ENCODE results near the gene ANKRD17.
A peak's percentile ranks its signal among the peaks of the same experiment; 100 is the strongest.
"Not testable (repeated sequence)": the region's sequence is repeated elsewhere in the genome, so short reads cannot be mapped to it uniquely, and the experiment has no call there.

The ANKRD17 gene

DNA sequence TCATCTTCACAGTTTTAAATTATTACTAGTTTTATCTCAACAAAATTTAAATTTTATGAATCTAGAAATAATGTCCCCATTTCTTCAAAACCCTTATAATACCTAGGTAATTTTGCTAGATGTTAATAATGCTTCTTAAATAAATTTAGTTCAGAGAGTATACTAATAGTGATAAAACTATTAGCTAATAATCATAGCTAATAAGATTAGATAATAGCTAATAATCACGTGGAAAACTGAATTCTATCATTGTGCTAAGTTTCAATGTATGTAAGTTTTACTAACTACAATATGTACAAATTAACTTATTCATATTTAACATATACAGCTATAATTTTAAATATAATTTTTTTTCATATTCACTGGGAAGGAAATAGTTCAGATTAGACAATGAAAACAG lies 10.2 kb downstream of the ANKRD17 start:
- no peak for DNase-seq (ENCODE audit: low read depth in 2 of 2)

DNA sequence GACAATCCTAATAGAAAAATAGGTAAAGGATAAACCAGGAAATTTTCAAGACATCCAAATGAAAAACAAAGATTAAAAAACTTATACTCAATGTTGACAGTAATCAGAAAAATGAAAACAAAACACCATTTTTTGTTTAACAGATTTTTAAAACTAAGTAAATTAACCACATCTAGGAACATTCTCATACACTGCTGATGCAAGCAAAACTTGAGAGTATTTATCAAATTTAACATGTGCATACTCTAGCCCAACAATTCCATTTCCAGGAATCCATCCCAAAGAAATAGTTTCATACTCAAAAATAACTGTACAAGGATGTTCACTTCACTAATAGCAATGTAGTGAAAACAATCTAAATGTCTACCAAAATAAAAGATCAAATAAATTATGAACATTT lies 11.5 kb downstream of the ANKRD17 start:
- DNase-seq (ENCODE audit: low read depth in 2 of 2): no peak

DNA sequence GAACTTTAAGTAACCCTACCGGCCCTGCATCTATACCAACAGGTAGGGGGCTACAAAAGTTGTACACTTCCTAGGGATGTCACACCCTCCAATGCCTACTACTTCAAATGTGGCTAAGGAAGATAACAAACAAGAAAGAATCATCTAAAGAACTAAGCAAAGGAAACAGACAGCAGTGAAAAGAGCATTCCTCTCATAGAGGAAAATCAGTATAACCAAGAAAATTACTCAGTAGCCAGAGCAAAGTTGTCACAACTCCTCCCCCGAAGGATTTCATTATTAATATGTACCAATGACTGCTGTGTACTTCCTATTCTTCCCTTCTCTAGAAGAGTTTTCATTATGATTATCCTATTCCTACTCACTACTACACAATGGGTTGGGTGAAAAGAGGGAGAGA lies 12.6 kb downstream of the ANKRD17 start:
- no peak for DNase-seq (ENCODE audit: low read depth in 2 of 2)

DNA sequence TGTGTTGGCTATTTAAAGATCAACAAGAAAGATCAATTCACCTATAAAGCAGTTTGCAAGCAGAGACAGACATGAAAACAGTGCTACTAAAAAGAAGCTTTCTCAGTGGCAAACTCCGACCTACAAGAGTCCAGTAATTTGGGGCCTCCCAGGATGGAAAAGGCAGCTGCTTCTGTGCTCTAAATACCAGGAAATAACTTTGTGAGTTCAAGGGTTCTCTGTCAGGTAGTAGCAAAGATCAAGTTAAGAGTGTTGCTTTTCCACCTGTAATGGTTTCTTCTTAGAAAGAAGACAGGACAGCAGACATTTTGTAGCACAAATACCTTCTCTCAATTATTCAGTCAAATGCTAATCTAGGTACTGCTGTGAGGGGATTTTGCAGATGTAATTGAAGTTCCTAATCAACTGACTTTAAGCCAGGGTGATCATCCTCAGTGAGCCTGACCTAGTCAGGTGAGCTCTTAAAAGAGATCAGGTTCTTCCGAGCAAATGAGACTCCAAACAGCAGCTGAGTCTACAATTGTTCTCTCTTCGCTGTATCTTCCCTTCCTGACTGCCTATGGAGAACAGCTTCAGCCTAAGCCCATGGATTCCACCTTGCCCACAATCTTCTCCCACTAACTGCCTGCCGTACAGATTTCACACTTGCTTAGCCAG lies 13.5 kb downstream of the ANKRD17 start:
- DNase-seq (ENCODE audit: low read depth in 2 of 2): no peak

DNA sequence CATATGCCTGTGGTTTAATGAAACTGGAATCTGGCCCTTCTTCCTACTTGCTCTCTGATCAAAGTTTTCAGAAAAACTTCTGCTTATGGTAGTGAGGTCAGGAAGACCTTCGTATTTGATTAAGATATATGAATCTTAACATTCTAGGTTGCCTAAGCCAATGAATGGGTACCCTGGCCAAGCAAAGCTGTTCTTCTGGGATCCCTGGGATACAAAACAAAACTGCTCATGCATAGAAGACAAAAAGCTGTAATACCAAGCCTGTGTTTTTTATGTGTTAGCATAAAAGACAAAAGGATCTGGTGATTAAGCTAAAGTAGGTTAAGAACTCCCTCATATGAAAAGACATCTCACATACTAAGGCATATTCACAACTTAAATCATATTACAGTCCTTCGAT lies 21.6 kb downstream of the ANKRD17 start:
- no peak for DNase-seq (ENCODE audit: low read depth in 2 of 2)

DNA sequence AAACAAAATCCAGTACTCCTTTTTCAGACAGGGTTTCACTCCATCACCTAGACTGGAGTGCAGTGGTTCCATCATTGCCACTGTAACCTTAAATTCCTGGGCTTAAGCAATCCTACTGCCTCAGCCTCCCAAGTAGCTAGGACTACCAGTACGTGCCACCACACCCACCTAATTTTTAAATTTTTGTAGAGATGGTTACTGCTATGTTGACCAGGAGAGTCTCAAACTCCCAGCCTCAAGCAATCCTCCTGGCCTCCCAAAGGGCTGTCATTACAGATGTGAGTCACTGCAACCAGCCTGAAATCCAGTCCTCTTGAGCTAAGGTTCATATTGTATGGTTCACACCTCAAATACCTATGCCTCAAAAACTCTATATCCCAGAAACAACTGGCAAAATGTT lies 22.4 kb downstream of the ANKRD17 start:
- no peak for DNase-seq (ENCODE audit: low read depth in 2 of 2)

DNA sequence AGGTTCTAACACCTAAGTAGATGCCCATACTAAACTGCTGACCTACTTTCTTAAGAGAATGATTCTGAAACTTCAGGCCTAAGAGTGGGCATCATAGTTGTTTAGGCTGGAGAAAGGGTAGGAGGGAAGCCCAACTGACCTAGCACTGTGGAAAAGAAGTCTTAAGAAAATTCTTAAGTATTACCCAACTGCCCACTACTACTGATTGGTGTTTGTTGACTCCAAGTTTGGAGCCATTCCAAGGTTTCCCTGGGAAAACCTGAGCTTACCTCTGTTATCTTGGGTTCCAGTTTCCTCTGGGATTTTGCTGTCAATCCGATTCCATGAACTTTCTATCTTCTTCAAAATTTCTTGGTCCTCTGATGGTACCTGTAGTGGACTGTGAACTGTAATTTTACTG lies 23.9 kb downstream of the ANKRD17 start:
- no peak for DNase-seq (ENCODE audit: low read depth in 2 of 2)

DNA sequence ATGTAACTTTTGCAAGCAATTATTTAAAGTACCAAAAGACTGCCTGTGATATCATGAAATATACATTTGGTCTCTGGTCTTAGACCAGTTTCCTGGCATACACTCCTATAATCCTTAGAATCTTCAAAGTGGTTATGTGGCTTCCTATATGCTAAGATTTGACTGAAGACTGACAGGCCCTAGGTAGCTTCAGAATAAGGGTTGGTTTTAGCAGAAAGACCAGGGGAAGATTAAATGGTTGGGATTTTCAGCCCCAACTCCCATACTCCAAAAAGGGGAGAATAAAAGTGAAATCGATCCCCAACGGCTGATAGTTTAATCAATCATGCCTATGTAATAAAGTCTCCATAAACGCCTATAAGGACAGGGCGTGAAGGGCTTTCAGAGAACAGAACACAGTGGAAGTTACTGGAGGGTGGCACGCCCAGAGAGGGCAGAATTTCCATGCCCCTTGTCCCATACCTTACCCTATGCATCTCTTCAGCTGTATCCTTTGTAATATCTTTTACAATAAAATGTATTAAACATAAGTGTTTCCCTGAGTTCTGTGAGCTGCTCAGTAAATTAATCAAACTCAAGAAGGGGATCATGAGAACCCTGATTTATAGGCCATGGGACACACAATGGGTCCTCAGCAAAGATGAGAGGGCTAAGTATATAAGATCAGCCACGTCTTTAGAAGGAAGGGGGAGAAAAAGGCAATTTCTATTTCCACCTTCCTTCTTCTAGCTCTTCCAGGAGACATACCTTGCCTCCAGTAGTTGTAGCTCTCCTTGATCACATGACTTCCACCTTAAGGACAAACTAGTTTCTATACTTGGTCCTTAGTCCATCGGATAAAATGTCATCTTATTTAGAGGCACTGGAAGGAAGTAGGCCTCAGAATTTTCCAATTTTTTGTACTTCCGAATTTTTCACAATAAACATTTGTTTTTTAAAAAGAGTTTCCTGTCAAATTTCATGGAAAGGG lies 26.8 kb downstream of the ANKRD17 start:
- no peak for DNase-seq (ENCODE audit: low read depth in 2 of 2)

GRCh38 chr4:73230865-73231517 lies 27.6 kb downstream of the ANKRD17 start:
- no peak for DNase-seq (ENCODE audit: low read depth in 2 of 2)

DNA sequence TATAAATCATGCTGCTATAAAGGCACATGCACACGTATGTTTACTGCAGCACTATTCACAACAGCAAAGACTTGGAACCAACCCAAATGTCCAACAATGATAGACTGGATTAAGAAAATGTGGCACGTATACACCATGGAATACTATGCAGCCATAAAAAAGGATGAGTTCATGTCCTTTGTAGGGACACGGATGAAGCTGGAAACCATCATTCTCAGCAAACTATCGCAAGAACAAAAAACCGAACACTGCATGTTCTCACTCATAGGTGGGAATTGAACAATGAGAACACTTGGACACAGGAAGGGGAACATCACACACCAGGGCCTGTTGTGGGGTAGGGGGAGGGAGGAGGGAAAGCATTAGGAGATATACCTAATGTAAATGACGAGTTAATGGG lies 29.8 kb downstream of the ANKRD17 start:
- DNase-seq (ENCODE audit: low read depth in 2 of 2): not testable (repeated sequence)

- DNase-seq (ENCODE audit: low read depth in 2 of 2): no peak
These were observed 33.7 kb downstream of the ANKRD17 start for GRCh38 chr4:73224886-73225285.

- no peak for DNase-seq (ENCODE audit: low read depth in 2 of 2)
These were observed 35.3 kb downstream of the ANKRD17 start for GRCh38 chr4:73223258-73223650.

- DNase-seq (ENCODE audit: low read depth in 2 of 2): peak in 1 of 2 donors; percentile 36
These were observed 35.9 kb downstream of the ANKRD17 start for GRCh38 chr4:73222466-73223257.

- DNase-seq (ENCODE audit: low read depth in 2 of 2): no peak
These were observed 36.9 kb downstream of the ANKRD17 start for GRCh38 chr4:73221734-73222133.

- no peak for DNase-seq (ENCODE audit: low read depth in 2 of 2)
These were observed 37.8 kb downstream of the ANKRD17 start for GRCh38 chr4:73220815-73221214.

- DNase-seq (ENCODE audit: low read depth in 2 of 2): no peak
These were observed 44.5 kb downstream of the ANKRD17 start for GRCh38 chr4:73213916-73214653.

GRCh38 chr4:73212982-73213730 lies 45.4 kb downstream of the ANKRD17 start:
- DNase-seq (ENCODE audit: low read depth in 2 of 2): no peak

DNA sequence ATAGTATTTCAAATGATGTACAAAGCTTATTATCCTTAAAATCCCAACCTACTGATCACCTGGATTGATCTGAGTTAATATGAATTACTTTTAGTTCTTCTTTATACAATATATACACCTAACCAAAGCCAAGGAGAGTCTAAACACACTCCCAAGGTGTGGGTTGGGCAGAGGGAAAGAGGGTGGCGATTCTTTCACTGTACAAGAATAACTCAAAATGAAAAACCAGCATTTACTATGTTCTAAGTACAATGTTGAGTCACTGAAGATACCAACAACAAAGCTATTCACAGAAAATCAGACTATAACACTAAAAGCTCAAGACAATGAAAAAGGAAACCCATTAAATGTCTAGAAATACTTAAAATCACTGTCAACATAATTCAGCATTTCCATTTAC lies 46.6 kb downstream of the ANKRD17 start:
- DNase-seq (ENCODE audit: low read depth in 2 of 2): no peak

DNA sequence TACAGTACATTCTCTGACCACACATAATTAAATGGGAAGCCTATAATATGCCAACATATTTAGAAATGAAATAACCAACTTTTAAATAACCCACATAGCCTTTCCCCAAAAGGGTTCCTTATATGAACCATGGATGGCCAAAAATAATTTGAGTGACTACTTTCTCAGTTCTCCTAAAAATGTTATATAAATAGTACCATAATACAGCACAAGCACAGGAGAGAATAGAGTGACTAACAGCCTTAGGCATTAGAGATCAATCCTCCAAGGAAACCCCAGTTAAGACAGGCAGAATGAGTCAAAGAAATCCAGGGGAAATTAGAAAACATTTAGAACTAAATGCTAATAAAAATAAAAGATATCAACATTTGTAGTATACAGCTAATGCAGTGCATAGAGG lies 50.2 kb downstream of the ANKRD17 start:
- no peak for DNase-seq (ENCODE audit: low read depth in 2 of 2)

- no peak for DNase-seq (ENCODE audit: low read depth in 2 of 2)
These were observed 52.4 kb downstream of the ANKRD17 start for GRCh38 chr4:73206236-73206635.

All from stimulated activated CD4-positive, alpha-beta T cell treated with anti-CD3 and anti-CD28 coated beads, Interleukin-4, amount 100 ng/mL, for 48 hours (primary cell).